GM11168 (cell line): ENCODE results near the gene GRIN1.

Experiments
- in situ Hi-C: fragments of 300-500 bp; cut with MboI; formaldehyde crosslinking; loops from one replicate; pipeline ENCODE4 v1.12.0; 2022; ENCODE audit warnings: low sequenced_read_pairs; ENCODE audit not compliant: unreplicated experiment

Gene GRIN1

GRCh38 chr9:137145731-137146526 lies 7.0 kb downstream of the GRIN1 start:
- in situ Hi-C loops = no loop called here

GRCh38 chr9:137146527-137146918 lies 7.6 kb downstream of the GRIN1 start:
- in situ Hi-C loops = no loop called here

- in situ Hi-C loops = no loop called here
Observed at GRCh38 chr9:137147091-137147792, 8.3 kb downstream of the GRIN1 start.

GRCh38 chr9:137147793-137148160 lies 8.8 kb downstream of the GRIN1 start:
- in situ Hi-C loops = no loop called here

GRCh38 chr9:137148242-137148641 lies 9.3 kb downstream of the GRIN1 start:
- in situ Hi-C loops = no loop called here

- in situ Hi-C loops = no loop called here
Observed at GRCh38 chr9:137148661-137149060, 9.7 kb downstream of the GRIN1 start.

GRCh38 chr9:137149363-137149762 lies 10.4 kb downstream of the GRIN1 start:
- in situ Hi-C loops = no loop called here

- in situ Hi-C loops = no loop called here
Observed at GRCh38 chr9:137149942-137150616, 11.1 kb downstream of the GRIN1 start.

GRCh38 chr9:137150617-137151457 lies 11.9 kb downstream of the GRIN1 start:
- in situ Hi-C loops = no loop called here

- in situ Hi-C loops = no loop called here
Observed at GRCh38 chr9:137152844-137153405, 14.0 kb downstream of the GRIN1 start.

- in situ Hi-C loops = loop anchor here (5.0 kb wide), 1 partner anchor 34 kb away; no protein-coding TSS in a partner anchor
Observed at GRCh38 chr9:137156567-137157375, 17.8 kb downstream of the GRIN1 start.

GRCh38 chr9:137157618-137158415 lies 18.9 kb downstream of the GRIN1 start:
- in situ Hi-C loops = loop anchor here (5.0 kb wide), 1 partner anchor 36 kb away; no protein-coding TSS in a partner anchor

GRCh38 chr9:137158625-137159024 lies 19.7 kb downstream of the GRIN1 start:
- in situ Hi-C loops = loop anchor here (5.0 kb wide), 1 partner anchor 36 kb away; no protein-coding TSS in a partner anchor

- in situ Hi-C loops = loop anchor here (5.0 kb wide), 1 partner anchor 37 kb away; no protein-coding TSS in a partner anchor
Observed at GRCh38 chr9:137159105-137160053, 20.4 kb downstream of the GRIN1 start.

GRCh38 chr9:137160054-137160425 lies 21.1 kb downstream of the GRIN1 start:
- in situ Hi-C loops = no loop called here

GRCh38 chr9:137160716-137161557 lies 22.0 kb downstream of the GRIN1 start:
- in situ Hi-C loops = no loop called here
